ENCODE results near the gene WWP2.
A peak's percentile ranks its signal among the peaks of the same experiment; 100 is the strongest.

Gene WWP2

GRCh38 chr16:69769404-69769803, 7.3 kb downstream of the WWP2 start (continued):
- no peak for TF ChIP-seq KLF7 (tag by site-specific recombination; IDR thresholded peaks at IDR 0.05; ENCODE audit: borderline replicate concordance)
- no peak for TF ChIP-seq ZNF404 (tag by site-specific recombination; IDR thresholded peaks at IDR 0.05)
- no peak for TF ChIP-seq ZNF513 (tag by site-specific recombination; IDR thresholded peaks at IDR 0.05)
- TF ChIP-seq PRDM6 (tag by site-specific recombination; IDR thresholded peaks at IDR 0.05) = no peak

GRCh38 chr16:69771651-69771967, 9.5 kb downstream of the WWP2 start:
- Histone ChIP-seq H3K4me3 (ENCODE audit: low read depth, low read length) (no peak overlapping the region), H3K27ac (ENCODE audit: extremely low read depth, low read depth, low read length) (no peak overlapping the region), H3K9me3 (ENCODE audit: control insufficient read depth, insufficient read depth, low read depth, low read length) (no peaks in the 10 kb centered on the region), H3K4me1 (ENCODE audit: control insufficient read depth, insufficient read depth, low read length) (no peaks in the 10 kb centered on the region), H3K36me3 (ENCODE audit: control insufficient read depth in 2 of 2, insufficient read depth in 1 of 2, low read length in 2 of 2) (no peaks in the 10 kb centered on the region)
- TF ChIP-seq PRDM1 (tag by site-specific recombination; IDR thresholded peaks at IDR 0.05) (peak; percentile 12; the same call in 1 of the 2 replicates), ZNF175 (tag by site-specific recombination; IDR thresholded peaks at IDR 0.05) (no peak), ZNF335 (tag by site-specific recombination; conservative IDR thresholded peaks at IDR 0.05) (0 out of 2 replicates have a peak, but pooled peaks have one; percentile 22)
- ChIA-PET POLR2A (interaction anchor here (1.1 kb wide), 1 partner anchor 9 kb away, joined by 4 read pairs; the partner anchor contains the start of gene WWP2), CTCF (no interaction called here)

- ChIA-PET CTCF (interaction anchor here (0.5 to 0.6 kb wide), 2 partner anchors 11 to 19 kb away, joined by 3 to 4 read pairs; partner anchors contain the start of gene WWP2), POLR2A (interaction anchor here (1.0 kb wide), 1 partner anchor 19 kb away, joined by 3 read pairs; the partner anchor contains the start of gene NOB1)
- TF ChIP-seq KLF1 (tag by site-specific recombination; IDR thresholded peaks at IDR 0.05) = peak; percentile 77
- no peak for TF ChIP-seq ZNF157 (tag by site-specific recombination; IDR thresholded peaks at IDR 0.05)
- TF ChIP-seq EGR2 (tag by site-specific recombination; IDR thresholded peaks at IDR 0.05; ENCODE audit: low read depth) = peak; percentile 25; the same call in 1 of the 2 replicates
- peak; percentile 46; the same call in 1 of the 2 replicates for TF ChIP-seq ZNF449 (tag by site-specific recombination; IDR thresholded peaks at IDR 0.05)
- TF ChIP-seq ZNF133 (tag by site-specific recombination; IDR thresholded peaks at IDR 0.05) = no peak
- no peak for TF ChIP-seq ZNF501 (tag by site-specific recombination; IDR thresholded peaks at IDR 0.05)
- TF ChIP-seq ZNF132 (tag by site-specific recombination; IDR thresholded peaks at IDR 0.05; ENCODE audit: borderline replicate concordance) = no peak
- TF ChIP-seq ZNF585B (tag by site-specific recombination; IDR thresholded peaks at IDR 0.05) = no peak
- Histone ChIP-seq H3K27ac (ENCODE audit: extremely low read depth, low read depth, low read length) (no peak overlapping the region), H3K36me3 (ENCODE audit: control insufficient read depth in 2 of 2, insufficient read depth in 1 of 2, low read length in 2 of 2) (no peaks in the 10 kb centered on the region; a peak in 1 of 3 replicates), H3K9me3 (ENCODE audit: control insufficient read depth, insufficient read depth, low read depth, low read length) (no peaks in the 10 kb centered on the region), H3K4me3 (ENCODE audit: low read depth, low read length) (no peak overlapping the region), H3K4me1 (ENCODE audit: control insufficient read depth, insufficient read depth, low read length) (no peaks in the 10 kb centered on the region)
Observed at GRCh38 chr16:69773260-69773947, 11.3 kb downstream of the WWP2 start.

GRCh38 chr16:69775563-69775962, 13.4 kb downstream of the WWP2 start:
- H3K27ac ChIP-seq (ENCODE audit: extremely low read depth, low read depth, low read length) = no peak overlapping the region
- no peaks in the 10 kb centered on the region for H3K9me3 ChIP-seq (ENCODE audit: control insufficient read depth, insufficient read depth, low read depth, low read length)
- H3K4me1 ChIP-seq (ENCODE audit: control insufficient read depth, insufficient read depth, low read length) = no peaks in the 10 kb centered on the region
- CTCF ChIA-PET = no interaction called here
- no peaks in the 10 kb centered on the region; a peak in 1 of 3 replicates for H3K36me3 ChIP-seq (ENCODE audit: control insufficient read depth in 2 of 2, insufficient read depth in 1 of 2, low read length in 2 of 2)
- no peak overlapping the region for H3K4me3 ChIP-seq (ENCODE audit: low read depth, low read length)
- POLR2A ChIA-PET = no interaction called here
- TF ChIP-seq ZFHX2 (tag by site-specific recombination; conservative IDR thresholded peaks at IDR 0.05) (no peak), ZBTB6 (tag by site-specific recombination; IDR thresholded peaks at IDR 0.05) (no peak), ZNF138 (tag by site-specific recombination; IDR thresholded peaks at IDR 0.05; ENCODE audit: borderline replicate concordance) (no peak), SETDB1 (IDR thresholded peaks at IDR 0.05; ENCODE audit: insufficient read length, low read length) (peak; percentile 39), ZNF16 (tag by site-specific recombination; IDR thresholded peaks at IDR 0.05; ENCODE audit: low read depth) (no peak)

All from HEK293 (cell line).